A172 (cell line): Measurements from ENCODE around the gene STAT4. TPM values are rescaled to one million over a fixed set of nuclear protein-coding genes. Genes with fewer than 3 reads are reported as not detected.

ENCODE experiments used
- DNase-seq: peaks from one replicate; pipeline ENCODE4 v3.0.0-alpha.2; 2015; ENCODE audit warnings: low spot score
- total RNA-seq: library from RNA; depleted of rRNA; stranded (reverse); fragments of >200 nt; shearing (Covaris generic); gene quantifications from 2 replicates; pipeline ENCODE4 v1.2.3, GENCODE V29; 2014

Gene STAT4
- total RNA-seq, 1 experiment from 2014 or later, result 0.93 TPM

GRCh38 chr2:191083540-191083939, 67.3 kb downstream of the STAT4 start:
- DNase-seq, result no peak

- no peak for DNase-seq
These were observed 68.5 kb downstream of the STAT4 start for GRCh38 chr2:191082321-191082720.

GRCh38 chr2:191081411-191082155, 69.2 kb downstream of the STAT4 start:
- no peak for DNase-seq

GRCh38 chr2:191078165-191078867, 72.5 kb downstream of the STAT4 start:
- no peak for DNase-seq

GRCh38 chr2:191070276-191070675, 80.5 kb downstream of the STAT4 start:
- no peak for DNase-seq

- DNase-seq, result no peak
These were observed 81.2 kb downstream of the STAT4 start for GRCh38 chr2:191069606-191070005.

- DNase-seq, result no peak
These were observed 83.9 kb downstream of the STAT4 start for GRCh38 chr2:191066919-191067233.

GRCh38 chr2:191066197-191066918, 84.4 kb downstream of the STAT4 start:
- DNase-seq, result no peak

GRCh38 chr2:191065785-191066184, 85.0 kb downstream of the STAT4 start:
- no peak for DNase-seq

- DNase-seq, result no peak
These were observed 86.2 kb downstream of the STAT4 start for GRCh38 chr2:191064590-191064989.

- no peak for DNase-seq
These were observed 87.2 kb downstream of the STAT4 start for GRCh38 chr2:191063584-191063983.

- no peak for DNase-seq
These were observed 89.3 kb downstream of the STAT4 start for GRCh38 chr2:191061381-191061980.

GRCh38 chr2:191059308-191059707, 91.5 kb downstream of the STAT4 start:
- DNase-seq, result no peak

GRCh38 chr2:191056228-191056627, 94.6 kb downstream of the STAT4 start:
- no peak for DNase-seq

GRCh38 chr2:191053256-191053655, 97.5 kb downstream of the STAT4 start:
- DNase-seq, result no peak

- DNase-seq, result peak; percentile 57
These were observed 98.7 kb downstream of the STAT4 start for GRCh38 chr2:191051825-191052778.

- DNase-seq, result no peak
These were observed 99.6 kb downstream of the STAT4 start for GRCh38 chr2:191051177-191051576.

GRCh38 chr2:191050640-191050987, 100.2 kb downstream of the STAT4 start:
- DNase-seq, result no peak

- DNase-seq, result peak; percentile 19
These were observed 100.8 kb downstream of the STAT4 start for GRCh38 chr2:191049728-191050639.

- no peak for DNase-seq
These were observed 102.7 kb downstream of the STAT4 start for GRCh38 chr2:191048073-191048472.
